GM12878 (cell line): ENCODE results near the gene PDSS2. TPM values are rescaled to one million over a fixed set of nuclear protein-coding genes. Genes with fewer than 3 reads are reported as not detected.

ENCODE experiments used
- ATAC-seq: fragments of 200-7000 bp; cut with Tn5 transposase; 3 replicates; pipeline ENCODE4 v1.9.1; 2020; ENCODE audit warnings: mild to moderate bottlenecking, moderate library complexity
- BruUV-seq: library from RNA; stranded (reverse); fragments of 400-500 nt; replicated peaks from 2 replicates; lab custom pipeline; 2021; lab: Mats Ljungman, UMichigan
- CTCF ChIA-PET: fragments of 300-600 bp; sonication (Branson Sonifier 250); formaldehyde crosslinking; extraction: SDS; loops from one replicate; lab custom pipeline; 2021; ENCODE audit warnings: inconsistent platforms; lab: Yijun Ruan, JAX
- POLR2A ChIA-PET: fragments of 350-600 bp; formaldehyde crosslinking; extraction: SDS; loops from one replicate; lab custom pipeline; 2021; ENCODE audit warnings: inconsistent platforms; lab: Charles Lee
- RAD21 ChIA-PET: fragments of 300-600 bp; sonication (Branson Sonifier 250); formaldehyde crosslinking; loops from one replicate; lab custom pipeline; 2023; ENCODE audit warnings: antibody characterized with exemption; ENCODE audit not compliant: unreplicated experiment; lab: Charles Lee
- SMC1A ChIA-PET: fragments of 300-600 bp; sonication (Branson Sonifier 250); formaldehyde crosslinking; loops from one replicate; lab custom pipeline; 2023; ENCODE audit not compliant: unreplicated experiment, uncharacterized antibody; lab: Charles Lee
- DNase-seq: peaks from one replicate; pipeline ENCODE4 v3.0.0-alpha.2; 2011; ENCODE audit warnings: low read depth, low spot score
- FAIRE-seq: peaks from 3 replicates; lab custom pipeline; 2011; peaks lifted over from hg19 to GRCh38; lab: Jason Lieb, UNC
- H2AFZ ChIP-seq: 2 replicates; pipeline ENCODE4 v1.6.0; 2011; ENCODE audit warnings: low read depth, low read length, control low read depth; ENCODE audit not compliant: control insufficient read depth
- H3K27ac ChIP-seq: 2 replicates; pipeline ENCODE4 v1.5.1; 2011; ENCODE audit warnings: control low read depth; ENCODE audit not compliant: control insufficient read depth, insufficient read depth
- H3K27me3 ChIP-seq, 2 experiments: replicated peaks in 1 of 2; 2 replicates each; pipeline versions ENCODE4 v1.6.0 to v1.6.1; 2011; ENCODE audit warnings: low read length in 1 of 2; ENCODE audit not compliant: control insufficient read depth in 2 of 2, insufficient read depth in 2 of 2
- H3K36me3 ChIP-seq, 2 experiments: 2 replicates each; pipeline ENCODE4 v1.5.1; 2011; ENCODE audit warnings: low read length in 1 of 2; ENCODE audit not compliant: control insufficient read depth in 2 of 2, insufficient read depth in 2 of 2
- H3K4me1 ChIP-seq: 2 replicates; pipeline ENCODE4 v1.6.1; 2011; ENCODE audit warnings: mild to moderate bottlenecking, low read length, moderate library complexity, mixed read lengths; ENCODE audit not compliant: control insufficient read depth, insufficient read depth
- H3K4me2 ChIP-seq: 2 replicates; pipeline ENCODE4 v1.6.0; 2011; ENCODE audit warnings: control low read depth; ENCODE audit not compliant: control insufficient read depth, insufficient read depth
- H3K4me3 ChIP-seq: fragments of 200-600 bp; sonication (generic); 2 replicates; pipeline ENCODE4 v1.5.1; 2016
- H3K79me2 ChIP-seq: 2 replicates; pipeline ENCODE4 v1.6.0; 2011; ENCODE audit warnings: low read length; ENCODE audit not compliant: control insufficient read depth, insufficient read depth
- H3K9ac ChIP-seq: 2 replicates; pipeline ENCODE4 v1.8.0; 2011; ENCODE audit warnings: low read length, control low read depth, mixed read lengths; ENCODE audit not compliant: control insufficient read depth, insufficient read depth
- H3K9me3 ChIP-seq: replicated peaks from 3 replicates; pipeline ENCODE4 v1.5.1; 2011; ENCODE audit warnings: mild to moderate bottlenecking, low read length; ENCODE audit not compliant: control insufficient read depth, insufficient read depth
- H4K20me1 ChIP-seq: 2 replicates; pipeline ENCODE4 v1.6.0; 2011; ENCODE audit not compliant: control insufficient read depth, insufficient read depth
- ASH2L ChIP-seq: fragments of 300-600, 200-600 bp; sonication (generic); IDR thresholded peaks from 2 replicates; pipeline ENCODE4 v1.6.1; 2017; ENCODE audit warnings: low read depth, mild to moderate bottlenecking, borderline replicate concordance
- ATF7 ChIP-seq: fragments of 450-650 bp; IDR thresholded peaks from 2 replicates; pipeline ENCODE4 v1.6.1; 2016; ENCODE audit warnings: low read depth, mild to moderate bottlenecking
- CEBPB ChIP-seq, 2 experiments: fragments of 150-350 bp in 1 of 2; IDR thresholded peaks; 2 replicates each; pipeline ENCODE4 v1.6.1; 2012 to 2014; ENCODE audit warnings: low read depth in 2 of 2, low read length in 2 of 2, borderline replicate concordance in 1 of 2, inconsistent platforms in 1 of 2
- EP300 ChIP-seq, 2 experiments: fragments of 150-350 bp in 1 of 2; IDR thresholded peaks; 2 replicates each; pipeline ENCODE4 v1.6.1; 2011 to 2012; ENCODE audit warnings: low read depth in 2 of 2, low read length in 2 of 2, borderline replicate concordance in 1 of 2, improper control_type of control experiment in 1 of 2, inconsistent platforms in 1 of 2; ENCODE audit not compliant: control insufficient read depth in 1 of 2
- HDAC6 ChIP-seq: fragments of 200-600 bp; sonication (generic); IDR thresholded peaks from one replicate; pipeline ENCODE4 v1.8.0; 2017; ENCODE audit warnings: antibody characterized with exemption; ENCODE audit not compliant: unreplicated experiment
- JUND ChIP-seq: IDR thresholded peaks from 2 replicates; pipeline ENCODE4 v1.6.1; 2012; ENCODE audit warnings: low read depth, mild to moderate bottlenecking, low read length, improper control_type of control experiment, moderate library complexity
- SMC3 ChIP-seq: IDR thresholded peaks from 2 replicates; pipeline ENCODE4 v1.6.1; 2011; ENCODE audit warnings: low read length, improper control_type of control experiment, borderline replicate concordance
- WGBS: methylation state at CpG from one replicate; pipeline ENCODE4 v1.1.6; 2016; ENCODE audit warnings: low lambda C conversion rate; ENCODE audit not compliant: insufficient replicate concordance, insufficient coverage; ENCODE audit errors: missing lambda C conversion rate; 5-methylcytosine and 5-hydroxymethylcytosine counted together
- in situ Hi-C: fragments of 300-500 bp; cut with MboI; formaldehyde crosslinking; loops from 9 replicates; pipeline ENCODE4 v1.14.3; 2018; ENCODE audit warnings: mixed read lengths
- intact Hi-C: fragments of 100-400 bp; cut with micrococcal nuclease; formaldehyde crosslinking; loops from one replicate; pipeline ENCODE4 v1.14.2; 2022; ENCODE audit not compliant: unreplicated experiment
- polyA plus RNA-seq, 11 experiments: library from polyadenylated mRNA; depleted of rRNA in 4 of 11; unstranded in 6 of 11; stranded (reverse) in 5 of 11; fragments of >200 nt; fragmentation: Nextera tagmentation in 4 of 11; fragmentation: Illumina TruSeq in 1 of 11; extraction: Ambion mirVana in 4 of 11; extraction: Trizol in 1 of 11; gene quantifications; 1 replicate in 1 of 11; 2 replicates in 10 of 11; pipeline versions ENCODE4 v1.2.1 to v1.2.3, GENCODE V29; 2011 to 2016; ENCODE audit warnings: inconsistent platforms in 2 of 11, missing spikeins in 2 of 11, low read depth in 1 of 11
- total RNA-seq, 4 experiments: library from RNA; depleted of rRNA in 3 of 4; stranded (reverse); fragments of >200 nt in 3 of 4; fragmentation: Illumina TruSeq in 1 of 4; extraction: Trizol in 1 of 4; gene quantifications; 2 replicates each; pipeline versions ENCODE4 v1.2.1 to v1.2.3, GENCODE V29; 2013 to 2021
- TF ChIP-seq, protein P1 (sequence below): IDR thresholded peaks from 2 replicates; pipeline ENCODE4 v1.6.1; 2011; ENCODE audit warnings: low read depth, mild to moderate bottlenecking, low read length, moderate library complexity, borderline replicate concordance; ENCODE audit errors: extremely low read depth

PDSS2 gene
- total and polyA plus RNA-seq, 10 of the 15 experiments (the other 5 are each of a cell fraction or from before 2014, with no cell fraction given): 7.7 to 15.5 (median 9.6) TPM

DNA sequence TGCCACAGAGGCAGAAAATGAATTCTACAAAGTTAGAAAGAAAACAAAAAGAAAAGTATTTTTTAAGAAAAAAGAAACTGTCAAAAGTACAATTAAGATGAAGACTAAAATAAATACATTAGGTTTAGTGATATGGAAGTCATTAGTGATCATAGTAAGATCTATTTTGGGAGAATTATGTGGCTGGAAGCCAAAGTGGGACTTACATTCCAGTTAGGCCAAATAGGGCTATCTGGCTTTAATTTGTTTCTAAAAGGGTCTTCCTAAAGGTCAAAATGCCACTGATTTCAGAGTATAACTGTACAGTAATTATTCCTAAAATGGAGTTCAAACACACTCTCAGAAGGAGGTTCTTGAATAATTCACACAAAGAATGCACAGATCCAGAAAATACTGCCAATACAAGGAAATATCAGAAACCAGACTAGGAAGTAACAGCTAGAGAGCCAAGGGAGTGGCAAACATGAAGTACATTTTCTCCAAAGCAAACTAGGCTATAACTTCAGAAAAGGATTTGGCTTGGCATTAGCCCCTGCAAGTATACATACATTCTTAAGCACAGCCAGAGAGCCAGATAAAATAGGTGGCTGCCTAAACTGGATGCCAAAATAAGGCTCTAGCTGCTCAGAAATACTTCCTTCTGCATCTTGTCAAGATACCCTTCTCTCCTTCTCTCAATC lies 45.3 kb downstream of the PDSS2 start (continued):
- TF ChIP-seq EP300 (IDR thresholded peaks at IDR 0.05; ENCODE audit: borderline replicate concordance in 1 of 2, control insufficient read depth in 1 of 2, low read depth in 2 of 2, low read length in 2 of 2): no peak
- TF ChIP-seq HDAC6: no peak
- no peak for TF ChIP-seq JUND
- no peak for TF ChIP-seq CEBPB (IDR thresholded peaks at IDR 0.05; ENCODE audit: borderline replicate concordance in 1 of 2, low read depth in 2 of 2, low read length in 2 of 2)
- TF ChIP-seq ASH2L: no peak
- TF ChIP-seq, all 136 proteins: peak for 0

DNA sequence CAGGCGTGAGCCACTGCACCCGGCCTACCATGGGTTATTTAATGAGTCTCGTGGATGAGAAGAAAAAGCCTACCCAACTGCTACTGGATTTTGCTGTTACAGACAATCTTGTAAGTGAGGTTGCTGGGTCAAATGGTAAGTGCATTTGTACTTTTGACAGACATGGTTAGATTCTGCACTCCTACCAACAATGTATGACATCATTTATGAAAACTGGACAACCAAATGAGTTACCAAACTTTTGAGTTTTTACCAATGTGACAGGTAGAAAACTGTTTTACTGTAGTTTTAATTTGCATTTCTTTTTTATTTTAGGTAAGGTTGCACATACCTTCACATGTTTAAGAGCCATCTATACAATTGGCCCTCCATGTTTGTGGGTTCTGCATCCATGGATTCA lies 48.2 kb downstream of the PDSS2 start:
- H2AFZ ChIP-seq: no peak overlapping the region
- 100% methylated on average over 3 of the region's 3 CpGs for WGBS
- no peak for ATAC-seq
- no peak for DNase-seq
- no peak overlapping the region for H3K4me2 ChIP-seq
- FAIRE-seq: no peak
- no peaks in the 10 kb centered on the region for H3K4me1 ChIP-seq
- no peak overlapping the region for H3K9ac ChIP-seq
- H3K36me3 ChIP-seq: no peaks in the 10 kb centered on the region
- ChIA-PET CTCF (no interaction called here), POLR2A (no interaction called here), SMC1A (no interaction called here), RAD21 (no interaction called here)
- TF ChIP-seq SMC3 (no peak), ATF7 (0 out of 2 replicates have a peak, but pooled peaks have one; percentile 11)
- TF ChIP-seq, protein P1, sequence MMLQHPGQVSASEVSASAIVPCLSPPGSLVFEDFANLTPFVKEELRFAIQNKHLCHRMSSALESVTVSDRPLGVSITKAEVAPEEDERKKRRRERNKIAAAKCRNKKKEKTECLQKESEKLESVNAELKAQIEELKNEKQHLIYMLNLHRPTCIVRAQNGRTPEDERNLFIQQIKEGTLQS: no peak
- H3K27ac ChIP-seq: no peak overlapping the region
- no peaks in the 10 kb centered on the region for H3K9me3 ChIP-seq
- no TSS peak for BruUV-seq
- in situ Hi-C loops (no loop called here), intact Hi-C loops (no loop called here)
- no peak overlapping the region for H3K4me3 ChIP-seq
- no peaks in the 10 kb centered on the region; the same call in 1 of the 2 replicates for H3K79me2 ChIP-seq
- no peaks in the 10 kb centered on the region for H4K20me1 ChIP-seq
- no peaks in the 10 kb centered on the region for H3K27me3 ChIP-seq
